Activated CD8-positive, alpha-beta memory T cell treated with anti-CD3 and anti-CD28 coated beads, Interleukin-2, amount 50 U/mL, for 4 hours (primary cell): ENCODE results near the gene EGR4.
A peak's percentile ranks its signal among the peaks of the same experiment; 100 is the strongest.

Source experiments
- DNase-seq: peaks from one replicate; pipeline ENCODE4 v3.0.0-alpha.2; 2020

The EGR4 gene

DNA sequence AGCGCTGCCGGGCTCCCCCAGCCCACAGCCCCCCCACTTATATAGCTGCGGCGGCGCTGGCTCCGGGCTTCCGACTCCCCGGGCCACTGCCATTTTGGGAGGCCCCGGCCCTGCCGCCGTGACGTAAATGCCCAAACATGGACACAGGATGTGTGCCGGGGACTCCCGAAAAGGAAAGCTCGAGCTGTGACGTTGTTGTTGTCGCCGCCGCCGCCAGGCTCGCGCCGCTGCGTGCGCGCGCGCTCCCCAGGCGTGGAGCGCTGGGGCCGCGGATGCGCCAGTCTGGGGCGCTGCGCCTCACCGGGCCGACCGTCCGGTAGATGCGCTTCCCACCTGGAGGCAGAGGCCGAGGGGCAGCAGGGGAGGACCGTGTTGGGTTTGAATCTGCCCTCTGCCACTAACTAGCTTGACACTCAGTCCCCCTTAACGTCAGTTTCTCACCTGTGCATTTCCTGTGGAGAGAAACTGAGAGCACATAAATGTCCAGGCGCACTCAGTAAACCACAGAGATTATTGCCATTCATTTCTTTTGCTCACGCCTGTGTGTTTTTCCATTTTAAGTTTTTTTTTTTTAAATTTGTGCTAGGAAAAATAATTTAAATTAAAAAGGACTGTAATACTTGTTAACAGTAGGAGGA is at the start of gene EGR4:
Gene EGR4, minus strand, starts transcription at position 15 of the 638 bp plus-strand sequence. CDS start 231 bp downstream, outside the sequence.
- peak; percentile 89 for DNase-seq

GRCh38 chr2:73341039-73341438 is 47.7 kb upstream of the EGR4 start:
- DNase-seq = no peak

DNA sequence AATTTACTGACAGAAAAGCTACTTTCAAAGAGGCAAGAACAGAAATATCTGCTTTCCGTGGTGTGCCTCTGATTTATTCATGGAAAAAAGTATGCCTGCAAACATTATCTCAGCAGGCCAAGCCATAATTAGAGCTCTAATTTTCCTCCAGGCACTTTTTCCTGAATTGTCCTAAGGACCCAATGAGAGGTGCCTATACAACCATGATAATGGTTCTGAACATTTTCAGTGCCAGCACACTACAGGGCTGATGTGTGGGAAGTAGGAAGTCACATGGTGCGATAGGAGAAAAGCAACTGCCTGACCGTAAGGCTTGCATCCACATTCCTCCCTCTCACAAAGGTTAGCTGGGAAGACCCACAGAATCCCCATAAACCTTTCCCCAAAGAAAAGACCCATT is 45.9 kb upstream of the EGR4 start:
- DNase-seq = no peak

DNA sequence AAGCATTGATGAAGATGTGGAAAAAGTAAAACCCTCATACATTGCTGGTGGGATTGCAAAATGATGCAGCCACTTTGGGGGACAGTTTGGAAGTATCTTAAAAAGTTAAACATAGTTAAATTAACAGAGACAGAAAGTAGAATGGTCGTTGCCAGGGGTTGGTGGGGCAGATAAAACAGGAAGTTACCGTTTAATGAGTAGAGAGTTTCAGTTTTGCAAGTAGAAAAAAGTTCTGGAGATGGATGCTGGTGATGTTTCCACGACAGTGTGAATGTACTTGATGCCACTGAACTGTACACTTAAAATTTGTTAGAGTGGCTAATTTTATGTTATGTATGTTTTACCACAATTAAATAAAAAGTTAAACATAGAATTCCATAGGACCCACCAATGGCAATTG is 44.5 kb upstream of the EGR4 start:
- no peak for DNase-seq

GRCh38 chr2:73334620-73335019 is 41.3 kb upstream of the EGR4 start:
- DNase-seq = no peak

GRCh38 chr2:73334045-73334444 is 40.7 kb upstream of the EGR4 start:
- no peak for DNase-seq

- DNase-seq = no peak
These were observed 40.2 kb upstream of the EGR4 start for GRCh38 chr2:73333564-73333963.

DNA sequence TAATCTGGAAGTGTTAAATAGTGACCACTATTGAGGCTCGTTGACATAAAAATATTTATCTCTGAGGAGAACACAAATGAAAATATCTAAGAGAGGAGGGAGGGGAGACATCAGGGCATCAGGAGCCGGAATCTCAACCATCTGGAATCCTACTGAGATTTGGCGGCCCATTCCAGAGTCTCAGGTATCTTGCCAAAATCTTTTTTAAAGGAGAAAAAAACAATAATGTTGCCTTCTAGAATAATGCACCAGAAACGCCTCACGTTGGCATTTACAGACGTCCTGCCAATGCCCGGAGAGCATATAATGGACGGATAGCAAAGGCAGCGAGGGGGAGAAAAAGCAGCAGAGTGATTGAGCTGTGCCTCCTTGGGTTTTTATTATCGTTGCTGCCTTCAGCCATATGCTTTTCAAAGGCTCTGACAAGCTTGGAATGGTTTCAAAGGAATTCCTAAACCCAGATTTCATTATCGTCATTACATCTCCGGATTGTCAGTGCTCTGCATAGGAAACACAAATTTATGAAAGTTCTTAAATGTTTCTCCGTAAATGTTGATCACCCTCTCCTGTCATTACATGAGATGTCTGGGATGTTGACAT is 30.9 kb upstream of the EGR4 start:
- DNase-seq = no peak

GRCh38 chr2:73323551-73323950 is 30.2 kb upstream of the EGR4 start:
- DNase-seq = no peak

- DNase-seq = no peak
These were observed 21.1 kb upstream of the EGR4 start for GRCh38 chr2:73314441-73314840.

GRCh38 chr2:73307720-73308119 is 14.4 kb upstream of the EGR4 start:
- DNase-seq = no peak

DNA sequence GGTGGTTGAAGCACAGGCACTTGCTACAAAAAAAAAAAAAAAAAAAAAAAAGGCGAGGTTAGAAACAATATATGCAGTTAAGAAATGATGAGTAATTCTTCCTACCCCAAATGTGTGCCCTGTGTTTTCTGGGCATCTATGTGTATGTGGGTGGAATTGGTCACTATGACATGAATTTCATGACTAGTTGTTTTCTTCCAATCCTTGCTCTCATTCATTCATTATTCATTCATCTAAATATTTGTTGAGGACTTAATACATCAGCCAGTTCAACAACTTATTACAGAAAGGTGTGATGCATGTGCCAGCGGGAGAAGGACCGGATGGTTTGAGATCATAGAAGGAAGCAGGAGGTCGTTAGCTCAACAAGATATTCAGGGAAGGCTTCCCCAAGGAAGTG is 8.3 kb upstream of the EGR4 start:
- no peak for DNase-seq

GRCh38 chr2:73300926-73301325 is 7.6 kb upstream of the EGR4 start:
- no peak for DNase-seq

DNA sequence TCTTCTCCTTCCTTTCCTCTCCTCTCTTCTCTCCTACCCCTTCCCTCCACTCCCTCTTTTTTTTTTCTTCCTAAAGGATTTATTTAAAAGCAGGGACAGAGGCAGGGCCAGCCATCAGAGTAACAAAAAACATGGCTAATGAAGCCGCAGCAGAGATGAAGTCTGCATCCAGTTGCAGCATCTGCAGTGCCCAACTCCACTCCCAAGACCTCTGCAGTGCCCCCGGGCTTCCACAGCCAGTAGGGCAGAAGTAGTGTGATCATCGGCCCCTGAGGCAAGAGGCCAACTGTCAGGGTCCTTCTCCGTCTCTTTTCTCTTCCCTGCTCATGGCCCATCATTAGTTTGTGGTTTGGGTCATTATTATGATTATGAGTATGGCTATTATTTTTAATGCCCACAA is 4.2 kb upstream of the EGR4 start:
- no peak for DNase-seq

GRCh38 chr2:73297151-73297559 is 3.8 kb upstream of the EGR4 start:
- DNase-seq = no peak

GRCh38 chr2:73295751-73296400 is 2.5 kb upstream of the EGR4 start:
- DNase-seq = no peak

GRCh38 chr2:73294239-73294638 is 891 bp upstream of the EGR4 start:
- DNase-seq = no peak

GRCh38 chr2:73292906-73293533 is 328 bp downstream of the EGR4 start:
- DNase-seq = no peak

- DNase-seq = no peak
These were observed 937 bp downstream of the EGR4 start for GRCh38 chr2:73292316-73292905.

DNA sequence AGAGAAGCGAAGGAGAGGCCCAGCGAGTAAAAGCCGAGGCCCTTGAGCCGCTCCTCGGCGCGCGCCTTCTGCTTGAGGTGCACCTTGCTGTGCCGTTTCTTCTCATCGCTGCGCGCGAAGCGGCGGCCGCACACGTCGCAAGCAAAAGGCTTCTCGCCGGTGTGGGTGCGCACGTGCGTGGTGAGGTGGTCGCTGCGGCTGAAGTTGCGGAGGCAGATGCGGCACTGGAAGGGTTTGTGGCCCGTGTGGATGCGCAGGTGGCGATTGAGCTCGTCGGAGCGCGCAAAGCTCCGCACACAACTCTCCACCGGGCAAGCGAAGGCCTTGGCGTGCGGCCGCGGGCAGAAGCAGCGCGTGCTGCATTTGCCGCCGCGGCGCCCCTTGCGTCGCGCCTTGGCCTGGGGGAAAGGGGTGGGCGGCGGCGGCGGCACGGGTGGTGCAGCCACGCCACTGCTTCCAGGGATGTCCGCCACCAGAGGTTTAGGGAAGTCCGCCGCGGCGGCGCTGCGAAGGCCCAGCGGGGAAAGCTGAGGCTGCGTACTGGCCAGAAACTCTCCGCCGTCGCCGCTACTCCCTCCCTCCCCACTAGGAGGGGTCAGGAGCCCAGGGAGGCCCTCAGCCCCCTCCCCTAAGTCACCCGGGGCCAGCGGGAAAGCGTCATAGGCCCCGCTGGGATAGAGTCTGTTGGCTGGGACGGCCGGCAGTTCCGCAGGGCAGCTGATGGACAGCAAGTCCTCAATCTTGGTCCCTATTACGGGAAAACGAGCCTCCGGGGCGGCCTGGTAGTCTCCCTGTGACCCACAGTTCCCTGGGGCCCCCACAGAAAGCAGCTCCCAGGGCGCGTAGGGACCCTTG is 1.7 kb downstream of the EGR4 start:
- no peak for DNase-seq

GRCh38 chr2:73291093-73291460 is 2.3 kb downstream of the EGR4 start:
- DNase-seq = peak; percentile 52

DNA sequence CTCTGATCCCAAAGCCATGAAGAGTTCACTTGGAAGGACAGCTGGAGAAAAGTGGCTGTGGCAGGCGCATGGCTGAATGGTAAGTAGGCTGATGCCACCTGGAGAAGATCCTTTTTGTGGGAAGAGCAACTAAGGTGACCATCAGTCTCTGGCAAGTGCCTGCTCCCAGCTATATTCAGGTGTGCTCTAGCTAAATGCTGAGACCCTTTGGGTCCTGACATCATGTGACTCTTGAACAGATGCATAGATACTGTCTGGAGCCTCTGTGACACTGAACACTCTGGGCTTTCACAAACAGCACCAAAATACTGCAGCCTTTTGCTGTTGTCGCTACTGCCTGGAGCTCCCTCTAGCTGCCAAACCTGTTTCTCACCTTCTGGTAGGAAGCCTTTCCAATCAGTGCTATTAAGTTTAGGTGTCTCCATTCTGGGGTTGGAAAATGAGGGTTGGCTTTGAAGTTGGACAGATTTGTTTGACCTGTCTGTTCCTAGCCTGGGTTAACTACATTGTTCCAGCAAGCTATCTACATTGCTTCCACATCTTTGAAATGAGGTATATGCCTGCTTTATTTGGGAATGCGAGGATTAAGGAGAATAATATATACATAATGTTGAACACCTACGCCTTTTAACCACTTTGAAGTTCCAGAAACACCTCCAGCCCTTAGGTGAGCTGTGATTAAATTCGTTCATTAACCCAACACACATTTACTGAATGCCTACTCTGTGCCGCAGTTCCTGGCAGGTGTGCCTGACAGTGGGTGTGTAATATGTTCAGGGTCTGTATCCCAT is 3.1 kb downstream of the EGR4 start:
- DNase-seq = peak; percentile 50
